NCI-H1436 (cell line): Measurements from ENCODE around the gene GPLD1.
"Not testable (repeated sequence)": the region's sequence is repeated elsewhere in the genome, so short reads cannot be mapped to it uniquely, and the experiment has no call there.

Experiments
- DNase-seq: peaks from one replicate; lab custom pipeline; 2025; lab: John Stamatoyannopoulos, UW

The GPLD1 gene

GRCh38 chr6:24453921-24454320, 35.5 kb downstream of the GPLD1 start:
- DNase-seq = no peak

GRCh38 chr6:24451581-24452388, 37.6 kb downstream of the GPLD1 start:
- no peak for DNase-seq

DNA sequence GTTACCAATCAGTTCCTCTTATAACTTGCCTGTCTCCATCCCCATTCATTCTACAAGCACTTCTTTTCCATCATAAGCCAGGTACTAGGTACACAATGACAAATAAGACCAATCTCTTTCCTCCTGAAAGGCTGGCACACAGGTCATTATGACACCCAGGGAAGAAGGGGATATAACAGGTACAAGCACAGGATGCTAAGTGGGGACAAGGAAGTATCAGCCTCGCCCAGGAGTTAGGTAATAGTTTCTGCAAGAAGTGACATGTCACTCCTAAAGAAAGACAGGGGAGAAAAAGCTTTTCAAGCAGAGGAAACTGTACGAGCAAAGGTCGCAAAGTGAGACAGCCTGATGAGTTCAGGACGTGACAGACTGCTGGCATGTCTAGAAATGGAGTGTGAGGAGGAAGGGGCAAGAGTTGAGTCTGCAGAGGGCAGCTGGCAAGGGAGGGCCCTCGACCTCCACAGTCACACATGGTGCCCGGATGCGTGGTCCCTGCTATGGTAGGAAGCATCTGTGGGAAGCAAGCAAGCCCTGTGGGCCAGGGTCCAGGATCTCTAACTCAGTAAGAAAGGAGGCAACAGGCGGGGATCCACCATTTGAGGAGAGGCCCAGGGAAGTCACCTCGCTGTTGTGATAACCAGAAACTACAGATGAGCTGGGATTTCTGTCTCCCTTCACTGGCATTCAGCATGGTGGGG, 40.4 kb downstream of the GPLD1 start:
- DNase-seq = no peak

DNA sequence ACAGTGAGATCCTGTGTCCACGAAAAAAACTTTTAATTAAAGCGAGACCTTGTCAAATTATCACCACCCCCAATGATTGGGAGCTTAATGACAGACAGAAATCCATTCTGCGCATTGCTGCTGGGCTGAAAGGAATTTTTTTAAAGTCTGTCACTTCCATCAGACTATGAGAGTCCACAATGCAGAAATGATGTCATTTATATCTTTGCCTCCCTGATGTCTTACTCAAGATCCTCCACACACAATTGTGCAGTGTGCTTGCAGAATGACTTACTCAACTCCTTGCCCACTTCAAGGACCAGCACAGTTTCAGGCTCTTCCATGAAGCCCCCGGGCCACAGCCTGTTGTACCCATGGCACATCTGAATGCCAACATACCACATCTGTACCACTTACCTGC, 41.0 kb downstream of the GPLD1 start:
- DNase-seq = no peak

DNA sequence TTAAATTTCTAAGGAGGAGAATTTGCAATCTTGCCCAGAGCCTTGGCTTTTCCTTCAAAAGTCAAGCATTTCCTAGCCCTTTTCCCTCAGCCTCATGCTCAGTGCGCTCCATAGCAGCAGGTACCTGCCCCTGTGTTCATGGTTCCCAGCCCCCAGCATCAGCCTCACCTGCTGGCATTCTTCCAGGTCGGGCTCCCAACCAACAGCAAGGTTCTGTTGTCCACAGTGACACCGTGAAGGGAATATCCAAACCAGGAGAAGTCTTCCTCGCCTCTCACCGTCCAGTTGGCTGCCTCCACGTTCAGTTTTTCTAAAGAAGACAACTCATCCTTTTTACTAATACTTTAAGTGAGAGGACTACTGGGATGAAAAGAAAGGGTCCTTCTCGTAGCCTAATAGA, 42.7 kb downstream of the GPLD1 start:
- no peak for DNase-seq

GRCh38 chr6:24445704-24446103, 43.7 kb downstream of the GPLD1 start:
- no peak for DNase-seq

GRCh38 chr6:24444588-24444987, 44.8 kb downstream of the GPLD1 start:
- DNase-seq = no peak

- no peak for DNase-seq
These were observed 47.8 kb downstream of the GPLD1 start for GRCh38 chr6:24441599-24441904.

DNA sequence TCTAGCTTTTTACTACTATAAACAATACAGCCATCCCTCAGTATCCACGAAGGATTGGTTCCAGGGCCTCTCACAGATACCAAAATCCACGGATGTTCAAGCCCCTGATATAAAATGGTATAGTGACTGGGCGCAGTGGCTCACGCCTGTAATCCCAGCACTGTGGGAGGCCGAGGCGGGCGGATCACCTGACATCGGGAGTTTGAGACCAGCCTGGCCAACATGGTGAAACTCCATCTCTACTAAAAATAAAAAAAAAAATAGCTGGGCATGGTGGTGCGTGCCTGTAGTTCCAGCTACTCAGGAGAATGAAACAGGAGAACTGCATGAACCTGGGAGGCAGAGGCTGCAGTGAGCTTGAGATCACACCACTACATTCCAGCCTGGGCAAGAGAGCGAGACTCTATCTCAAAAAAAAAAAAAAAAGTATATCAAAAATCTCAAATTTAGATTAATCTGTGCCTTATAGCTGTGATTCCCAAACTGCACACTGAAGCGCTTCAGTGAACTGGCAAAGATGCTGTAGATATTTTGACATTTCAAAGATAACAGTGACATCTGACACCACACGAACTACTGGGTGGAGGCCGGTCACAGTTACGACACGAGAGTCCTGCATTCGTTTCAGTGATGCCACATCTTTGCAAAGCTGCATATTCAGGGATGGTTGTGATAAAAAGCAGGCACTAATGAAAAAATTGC, 48.3 kb downstream of the GPLD1 start:
- DNase-seq = no peak

GRCh38 chr6:24439858-24440539, 49.4 kb downstream of the GPLD1 start:
- no peak for DNase-seq

GRCh38 chr6:24436979-24437378, 52.4 kb downstream of the GPLD1 start:
- DNase-seq = no peak

- no peak for DNase-seq
These were observed 56.8 kb downstream of the GPLD1 start for GRCh38 chr6:24432611-24433010.

DNA sequence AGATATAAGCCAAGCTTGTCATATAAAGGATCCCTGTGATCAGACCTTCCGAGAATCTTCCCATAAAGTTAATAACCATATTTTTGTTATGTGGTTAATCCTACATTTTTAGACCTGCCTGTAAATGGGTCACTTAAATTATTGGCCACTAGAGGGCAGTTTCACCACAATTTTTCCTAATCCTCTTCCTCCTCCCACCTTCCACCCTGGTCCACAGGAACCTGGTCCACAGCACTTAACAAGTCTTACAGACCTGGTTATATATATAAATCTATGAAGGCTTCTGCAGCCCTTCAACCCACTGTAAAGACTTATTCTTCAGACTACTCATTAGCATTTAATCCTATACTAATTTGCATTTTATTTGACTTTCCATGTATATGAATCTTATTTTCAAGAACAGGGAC, 58.3 kb downstream of the GPLD1 start:
- DNase-seq = peak; percentile 38

- no peak for DNase-seq
These were observed 59.3 kb downstream of the GPLD1 start for GRCh38 chr6:24430086-24430485.

GRCh38 chr6:24429146-24429545, 60.2 kb downstream of the GPLD1 start:
- DNase-seq = no peak

DNA sequence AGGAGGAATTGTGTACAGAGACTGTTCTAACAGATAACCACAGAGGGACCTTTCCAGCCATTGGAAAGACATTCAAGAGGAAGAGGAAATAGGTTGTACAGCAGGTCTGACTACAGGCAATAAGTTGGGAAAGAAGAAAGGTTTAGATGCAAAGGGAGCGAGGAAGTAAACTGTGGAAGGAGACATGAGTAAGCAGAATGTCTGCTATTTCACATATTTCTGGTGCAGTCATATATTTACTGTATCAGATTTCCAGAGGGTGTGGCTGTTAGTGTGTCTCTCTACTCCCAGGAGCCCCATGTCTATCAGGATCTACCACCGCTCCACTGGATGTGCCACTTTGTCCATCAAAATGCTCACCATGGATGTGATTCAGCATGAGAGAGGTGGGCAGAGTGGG, 60.8 kb downstream of the GPLD1 start:
- no peak for DNase-seq

DNA sequence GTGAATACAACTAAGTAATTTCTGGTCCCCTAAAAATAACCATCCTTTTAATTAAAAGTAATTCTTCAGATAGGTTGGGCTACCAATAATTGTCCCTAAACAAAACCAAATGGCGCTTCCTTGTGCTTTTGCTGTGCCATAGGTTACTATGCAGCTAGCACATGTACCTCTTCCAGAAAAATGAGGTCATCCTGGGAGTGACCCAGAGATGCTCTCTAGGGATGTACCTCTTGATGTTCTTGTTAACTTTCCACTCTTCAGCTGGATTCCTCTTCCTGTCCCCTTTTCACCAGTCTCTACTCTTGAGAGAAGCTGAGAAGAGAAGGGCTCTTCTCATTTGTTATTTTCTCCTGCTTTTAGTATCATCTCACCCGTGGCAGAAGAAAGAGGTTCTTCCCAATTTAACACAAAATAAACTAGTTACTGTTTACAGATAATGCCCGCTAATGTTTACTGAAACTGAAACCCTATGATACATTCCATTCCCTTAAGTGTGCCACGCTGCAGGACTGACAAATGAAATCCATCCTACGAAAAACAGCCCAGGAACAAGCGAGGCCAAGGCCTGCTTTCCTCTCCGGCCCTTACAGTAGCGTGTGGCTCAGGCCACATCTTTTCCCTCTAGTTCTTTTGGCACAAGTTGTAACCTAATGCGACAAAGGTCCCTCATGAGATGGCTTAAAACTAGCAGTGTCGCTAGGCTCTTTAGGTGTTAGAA, 62.5 kb downstream of the GPLD1 start:
- no peak for DNase-seq

DNA sequence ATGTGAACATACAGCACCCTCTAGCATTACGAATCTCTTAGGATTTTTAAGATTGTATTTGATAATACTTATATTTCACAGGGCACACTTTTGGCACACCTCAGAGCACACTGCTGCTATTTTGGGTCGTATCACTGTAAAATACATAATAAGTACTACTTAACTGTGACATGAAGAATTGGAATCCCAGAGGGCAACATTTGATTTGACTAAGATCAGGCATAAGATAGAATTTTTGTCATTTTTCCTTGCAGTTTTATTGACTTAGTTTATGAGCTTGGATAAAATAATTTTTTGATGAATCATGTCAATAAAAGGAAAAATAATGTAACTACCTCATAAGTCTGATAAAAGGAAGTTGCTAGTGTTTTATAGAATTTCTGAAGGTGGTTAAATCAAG, 64.3 kb downstream of the GPLD1 start:
- no peak for DNase-seq

GRCh38 chr6:24419526-24419925, 69.9 kb downstream of the GPLD1 start:
- no peak for DNase-seq

DNA sequence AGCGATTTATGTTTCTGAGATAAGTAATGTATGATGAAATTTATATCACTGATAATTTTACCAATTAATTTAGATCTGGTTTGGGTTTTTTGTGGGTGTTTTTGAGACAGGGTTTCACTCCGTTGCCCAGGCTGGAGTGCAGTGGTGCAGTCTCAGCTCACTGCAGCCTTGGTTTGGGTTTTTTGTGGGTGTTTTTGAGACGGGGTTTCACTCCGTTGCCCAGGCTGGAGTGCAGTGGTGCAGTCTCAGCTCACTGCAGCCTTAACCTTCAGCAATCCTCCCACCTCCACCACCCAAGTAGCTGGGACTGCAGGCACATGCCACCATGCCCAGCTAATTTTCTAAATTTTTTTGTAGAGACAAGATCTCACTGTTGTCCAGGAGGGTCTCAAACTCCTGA, 73.6 kb downstream of the GPLD1 start:
- no peak for DNase-seq

DNA sequence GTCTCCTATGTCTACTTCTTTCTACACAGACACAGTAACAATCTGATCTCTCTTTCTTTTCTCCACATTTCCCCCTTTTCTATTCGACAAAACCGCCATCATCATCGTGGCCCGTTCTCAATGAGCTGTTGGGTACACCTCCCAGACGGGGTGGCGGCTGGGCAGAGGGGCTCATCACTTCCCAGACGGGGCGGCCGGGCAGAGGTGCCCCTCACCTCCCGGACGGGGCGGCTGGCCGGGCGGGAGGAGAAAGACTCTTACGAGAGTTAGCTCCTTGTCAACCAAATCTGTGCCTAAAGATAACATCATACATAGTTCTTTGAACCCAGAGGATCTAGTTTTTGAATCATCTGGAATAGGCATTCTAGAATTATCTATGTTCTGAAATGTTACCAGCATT, 74.8 kb downstream of the GPLD1 start:
- DNase-seq = not testable (repeated sequence)

DNA sequence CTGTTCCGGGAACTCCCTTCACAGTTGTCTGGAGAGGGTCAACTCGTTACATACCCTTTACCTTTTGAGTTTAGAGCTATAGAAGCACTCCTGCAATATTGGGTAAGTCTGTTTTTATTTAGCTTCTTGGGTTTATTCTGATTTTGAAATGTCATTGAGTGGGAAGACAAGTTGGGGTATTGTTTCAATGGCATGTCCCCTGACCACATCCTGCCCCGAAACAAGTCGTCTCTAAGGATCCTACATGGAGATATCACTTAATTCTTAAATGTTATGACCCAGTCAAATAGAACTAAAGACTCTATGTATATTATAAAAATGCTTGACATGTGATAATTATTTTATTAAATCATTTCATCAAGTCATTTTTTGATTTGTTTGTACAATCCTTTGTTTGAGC, 77.1 kb downstream of the GPLD1 start:
- DNase-seq = no peak
